Heart left ventricle (tissue), 16 donors: ENCODE data around the gene RNF213. TPM values are rescaled to one million over a fixed set of nuclear protein-coding genes. Genes with fewer than 3 reads are reported as not detected.

Experiments
- ATAC-seq, 4 donors: fragments of 200-7000 bp; cut with Tn5 transposase; one replicate each; pipeline ENCODE4 v1.9.1; 2020 to 2022; ENCODE audit warnings: moderate library complexity in 4 of 4, mild to moderate bottlenecking in 3 of 4, moderate number of reproducible peaks in 1 of 4
- DNase-seq, 5 donors: peaks; one replicate each; pipeline ENCODE4 v3.0.0-alpha.2; 2020
- H3K27ac ChIP-seq, 12 donors: fragments of 200-600 bp; sonication (generic) in 4 of 12; one replicate each; pipeline versions ENCODE4 v1.5.0 to v1.8.0; 2016 to 2022; ENCODE audit warnings: mild to moderate bottlenecking in 2 of 12
- H3K27me3 ChIP-seq, 9 donors: fragments of 200-600 bp; sonication (generic) in 2 of 9; one replicate each; pipeline versions ENCODE4 v1.5.1 to v1.8.0; 2016 to 2022; ENCODE audit warnings: mild to moderate bottlenecking in 3 of 9
- H3K36me3 ChIP-seq, 9 donors: fragments of 200-600 bp; sonication (generic) in 2 of 9; one replicate each; pipeline versions ENCODE4 v1.5.0 to v1.8.0; 2018 to 2022; ENCODE audit warnings: mild to moderate bottlenecking in 2 of 9
- H3K4me1 ChIP-seq, 12 donors: fragments of 200-600 bp; sonication (generic) in 4 of 12; one replicate each; pipeline versions ENCODE4 v1.5.0 to v1.8.0; 2016 to 2022; ENCODE audit warnings: mild to moderate bottlenecking in 3 of 12
- H3K4me3 ChIP-seq, 12 donors: fragments of 200-600 bp; sonication (generic) in 4 of 12; one replicate each; pipeline versions ENCODE4 v1.5.0 to v1.8.0; 2017 to 2022; ENCODE audit warnings: mild to moderate bottlenecking in 9 of 12, moderate library complexity in 4 of 12
- H3K9me3 ChIP-seq, 12 donors: fragments of 200-600 bp; sonication (generic) in 4 of 12; one replicate each; pipeline versions ENCODE4 v1.5.0 to v1.8.0; 2016 to 2022; ENCODE audit warnings: mild to moderate bottlenecking in 1 of 12
- POLR2A ChIP-seq, 2 donors: fragments of 450-650 bp; IDR thresholded peaks; one replicate each; pipeline ENCODE4 v1.6.1; 2017; ENCODE audit warnings: antibody characterized with exemption in 2 of 2, mild to moderate bottlenecking in 2 of 2, moderate library complexity in 2 of 2
- WGBS, 4 donors: extraction: QIAGEN DNeasy Blood & Tissue Kit in 2 of 4; methylation state at CpG; one replicate each; pipeline versions ENCODE4 v1.1.5 to v1.1.7; 2013 to 2018; 5-methylcytosine and 5-hydroxymethylcytosine counted together
- intact Hi-C, 10 donors: fragments of 100-400 bp; cut with DNase I; formaldehyde crosslinking; loops; one replicate each; pipeline versions ENCODE4 v1.11.1 to v1.14.2; 2022
- polyA plus RNA-seq, 2 donors: library from polyadenylated mRNA; stranded (reverse); fragments of 200-250 nt; gene quantifications; one replicate each; pipeline ENCODE4 v1.2.3, GENCODE V29; 2013
- total RNA-seq, 9 donors: library from RNA; depleted of rRNA in 2 of 9; stranded (reverse); fragments of >200 nt in 2 of 9; fragmentation: NEBNext Ultra II Directional in 3 of 9; extraction: Animal tissue kit (Norgen Biotek cat#: 25700) in 3 of 9; gene quantifications; one replicate each; pipeline versions ENCODE4 v1.1.0 to v1.2.4, GENCODE V29; 2016 to 2023
- TF ChIP-seq, protein P1 (sequence below), 12 donors: fragments of 200-600 bp; sonication (generic) in 4 of 12; IDR thresholded peaks; one replicate each; pipeline versions ENCODE4 v1.5.0 to v1.8.0; 2018 to 2022; ENCODE audit warnings: antibody characterized with exemption in 12 of 12, mild to moderate bottlenecking in 5 of 12
- donor health status: ischemic (EF 13 %, LVEDD 7.1; RV severe dilation, severe dysfunction).
- donor health status: healthy with polysubstance abuse.
- donor health status: DM: no; HTN: yes; CAD: no.
- donor health status: DM: no; HTN: no; CAD: no.
- donor health status: ischemic (EF 25% LVEDD 6.9; RV normal size, moderate dysfunction).
- donor health status: ischemic (EF 25% LVEDD 5.7; RV mildly dilated, moderate dysfunction).
- donor health status: healthy.
- donor health status: DM: yes; HTN: yes; CAD: no.
- donor health status: ischemic (EF 35%, LVEDD 5.7; RV mildly dilated, moderate dysfunction).
- donor health status: nonischemic (EF 11% LVEDD 7.7; RV severe dilation, severe dysfunction).
- donor health status: DM: yes; HTN: yes; CAD: no.
- donor health status: PGD.
- donor health status: ischemic (EF 29% LVEDD 5.4; RV normal size, mild dysfunction).
- donor health status: nonischemic (EF 23%, LVEDD 6.1; RV moderate dilation, normal function).

Gene RNF213
- total and polyA plus RNA-seq, 11 donors = 23.1 to 167 (median 31.4) TPM

DNA sequence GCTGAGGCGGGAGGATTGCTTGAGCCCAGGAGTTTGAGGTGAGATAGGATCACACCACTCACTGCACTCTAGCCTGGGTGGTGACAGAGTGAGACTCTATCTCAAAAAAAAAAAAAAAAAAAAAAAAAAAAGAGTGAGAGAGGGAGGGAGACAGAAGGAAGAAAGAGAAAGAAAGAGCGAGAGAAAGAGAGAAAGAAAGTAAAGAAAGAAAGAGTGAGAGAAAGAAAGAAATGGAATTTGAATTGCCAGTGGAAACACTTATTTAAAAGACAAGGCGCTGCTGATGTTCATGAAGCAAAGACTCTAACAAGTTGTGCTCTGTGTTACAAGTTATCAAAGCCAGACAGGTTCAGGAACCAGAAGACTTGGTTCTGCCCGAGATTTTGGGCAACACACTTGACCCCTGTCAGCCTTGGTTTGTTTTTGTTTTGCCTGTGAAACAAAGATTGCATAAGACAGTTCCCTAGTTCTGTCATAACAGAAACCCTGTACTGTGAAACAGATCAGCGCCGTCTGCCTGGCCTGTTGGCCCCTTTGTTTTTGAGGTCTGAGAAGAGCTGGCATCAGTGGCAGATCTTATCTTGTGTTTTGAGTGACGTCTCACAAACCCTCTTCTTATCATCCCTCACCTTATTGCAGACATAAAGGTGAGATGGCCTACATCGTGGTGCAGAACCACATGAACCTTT, 98.9 kb downstream of the RNF213 start:
- ATAC-seq = no peak
- H3K4me3 ChIP-seq = no peak overlapping the region
- TF ChIP-seq, protein P1, sequence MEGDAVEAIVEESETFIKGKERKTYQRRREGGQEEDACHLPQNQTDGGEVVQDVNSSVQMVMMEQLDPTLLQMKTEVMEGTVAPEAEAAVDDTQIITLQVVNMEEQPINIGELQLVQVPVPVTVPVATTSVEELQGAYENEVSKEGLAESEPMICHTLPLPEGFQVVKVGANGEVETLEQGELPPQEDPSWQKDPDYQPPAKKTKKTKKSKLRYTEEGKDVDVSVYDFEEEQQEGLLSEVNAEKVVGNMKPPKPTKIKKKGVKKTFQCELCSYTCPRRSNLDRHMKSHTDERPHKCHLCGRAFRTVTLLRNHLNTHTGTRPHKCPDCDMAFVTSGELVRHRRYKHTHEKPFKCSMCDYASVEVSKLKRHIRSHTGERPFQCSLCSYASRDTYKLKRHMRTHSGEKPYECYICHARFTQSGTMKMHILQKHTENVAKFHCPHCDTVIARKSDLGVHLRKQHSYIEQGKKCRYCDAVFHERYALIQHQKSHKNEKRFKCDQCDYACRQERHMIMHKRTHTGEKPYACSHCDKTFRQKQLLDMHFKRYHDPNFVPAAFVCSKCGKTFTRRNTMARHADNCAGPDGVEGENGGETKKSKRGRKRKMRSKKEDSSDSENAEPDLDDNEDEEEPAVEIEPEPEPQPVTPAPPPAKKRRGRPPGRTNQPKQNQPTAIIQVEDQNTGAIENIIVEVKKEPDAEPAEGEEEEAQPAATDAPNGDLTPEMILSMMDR (IDR thresholded peaks at IDR 0.05) = no peak
- no peak for TF ChIP-seq POLR2A (IDR thresholded peaks at IDR 0.05)
- H3K27me3 ChIP-seq = no peaks in the 10 kb centered on the region
- no peak overlapping the region for H3K27ac ChIP-seq
- intact Hi-C loops = loop anchor here in 1 of 10 donors (10.0 kb wide), 1 partner anchor 215 kb away; the partner anchor contains the start of gene EIF4A3
- peaks cover 0 to 96% (median 93%) of the 10 kb centered on the region in 9 donors for H3K36me3 ChIP-seq
- DNase-seq = peak in 1 of 5 donors; percentile 2
- peaks cover 0 to 15% (median 0%) of the 10 kb centered on the region in 12 donors for H3K4me1 ChIP-seq
- WGBS, 4 donors = 81 to 91% (median 88%) methylated on average over 8 of the region's 8 CpGs
- H3K9me3 ChIP-seq = no peaks in the 10 kb centered on the region

GRCh38 chr17:80360396-80360795, 99.7 kb downstream of the RNF213 start:
- Histone ChIP-seq H3K4me1 (peaks cover 0 to 15% (median 0%) of the 10 kb centered on the region in 12 donors), H3K9me3 (no peaks in the 10 kb centered on the region), H3K4me3 (no peak overlapping the region), H3K27ac (no peak overlapping the region), H3K27me3 (no peaks in the 10 kb centered on the region), H3K36me3 (peaks cover 0 to 98% (median 95%) of the 10 kb centered on the region in 9 donors)
- no peak for TF ChIP-seq POLR2A (IDR thresholded peaks at IDR 0.05)
- TF ChIP-seq, protein P1 (IDR thresholded peaks at IDR 0.05) = no peak
- intact Hi-C loops = loop anchor here in 1 of 10 donors (10.0 kb wide), 1 partner anchor 216 kb away; the partner anchor contains the start of gene EIF4A3
- DNase-seq (peak in 1 of 5 donors; percentile 20), ATAC-seq (no peak)
- WGBS, 4 donors = 95 to 97% (median 96%) methylated on average over 13 of the region's 13 CpGs

DNA sequence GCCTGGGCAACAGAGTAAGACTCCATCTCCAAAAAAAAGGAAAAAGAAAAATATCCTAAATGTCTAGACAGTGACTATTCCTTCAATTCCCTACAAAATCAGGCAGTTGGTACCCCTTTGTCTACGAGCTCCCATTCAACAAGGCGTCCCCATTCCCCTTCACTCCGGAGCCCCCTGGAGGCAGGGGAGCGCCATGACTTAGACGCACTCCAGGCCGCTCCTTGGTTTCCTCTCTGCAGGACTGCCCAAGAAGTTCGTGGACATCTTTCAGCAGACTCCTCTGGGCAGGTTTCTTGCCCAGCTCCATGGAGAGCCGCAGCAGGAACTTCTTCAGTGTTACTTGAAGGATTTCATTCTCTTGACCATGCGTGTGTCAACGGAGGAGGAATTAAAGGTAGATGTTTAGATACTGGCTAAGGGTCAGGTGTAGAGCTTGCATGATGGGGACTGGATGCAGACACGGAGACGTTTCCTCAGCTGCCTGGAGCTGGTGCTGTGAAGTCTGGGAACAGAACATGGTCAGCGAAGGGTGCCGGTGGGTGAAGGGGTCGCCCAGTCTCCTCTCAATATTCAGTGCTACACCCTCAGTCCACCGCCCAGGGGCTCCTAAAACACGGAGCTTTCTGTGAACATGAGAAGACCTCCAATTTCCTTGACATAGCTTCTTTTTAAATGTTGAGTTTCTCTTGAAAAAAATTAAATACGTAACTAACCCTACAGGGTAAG, 101.0 kb downstream of the RNF213 start:
- 93 to 94% (median 94%) methylated on average over 18 of the region's 18 CpGs for WGBS, 4 donors
- DNase-seq = peak in 1 of 5 donors; percentile 27
- H3K36me3 ChIP-seq = peaks cover 0 to 100% (median 98%) of the 10 kb centered on the region in 9 donors
- H3K9me3 ChIP-seq = no peaks in the 10 kb centered on the region
- H3K27ac ChIP-seq = peak overlapping the region in 3 of 12 donors; percentile 33 to 42 (median 40)
- TF ChIP-seq, protein P1 (IDR thresholded peaks at IDR 0.05) = peak in 7 of 12 donors; percentile 15 to 40 (median 35)
- TF ChIP-seq POLR2A (IDR thresholded peaks at IDR 0.05) = no peak
- no peak overlapping the region for H3K4me3 ChIP-seq
- no peaks in the 10 kb centered on the region for H3K27me3 ChIP-seq
- ATAC-seq = no peak
- intact Hi-C loops = loop anchor here in 1 of 10 donors (10.0 kb wide), 1 partner anchor 217 kb away; the partner anchor contains the start of gene EIF4A3
- peaks cover 0 to 15% (median 0%) of the 10 kb centered on the region in 12 donors for H3K4me1 ChIP-seq
